HEK293T (cell line): ENCODE results near the gene IQSEC1.

Source experiments
- CTCF ChIA-PET: fragments of 350-600 bp; formaldehyde crosslinking; extraction: SDS; loops from one replicate; lab custom pipeline; 2021; ENCODE audit warnings: antibody characterized with exemption, inconsistent platforms; lab: Yijun Ruan, JAX
- POLR2A ChIA-PET: fragments of 350-600 bp; formaldehyde crosslinking; extraction: SDS; loops from one replicate; lab custom pipeline; 2020; ENCODE audit warnings: antibody characterized with exemption, inconsistent platforms; lab: Yijun Ruan, JAX
- DNase-seq: peaks from one replicate; pipeline ENCODE4 v3.0.0; 2012; ENCODE audit warnings: mixed read lengths; ENCODE audit errors: extremely low spot score
- ARNT ChIP-seq: fragments of 450-650 bp; IDR thresholded peaks from 2 replicates; pipeline ENCODE4 v1.6.1; 2017; ENCODE audit warnings: mild to moderate bottlenecking
- BHLHE40 ChIP-seq: fragments of 450-650 bp; IDR thresholded peaks from 2 replicates; pipeline ENCODE4 v1.6.1; 2016; ENCODE audit warnings: mild to moderate bottlenecking, moderate library complexity, borderline replicate concordance
- CTBP1 ChIP-seq: fragments of 450-650 bp; IDR thresholded peaks from 2 replicates; pipeline ENCODE4 v1.6.1; 2016; ENCODE audit warnings: borderline replicate concordance
- ELF4 ChIP-seq: fragments of 450-650 bp; IDR thresholded peaks from 2 replicates; pipeline ENCODE4 v1.6.1; 2017; ENCODE audit warnings: antibody characterized with exemption
- FOXA1 ChIP-seq: fragments of 450-650 bp; IDR thresholded peaks from 2 replicates; pipeline ENCODE4 v1.6.1; 2016; ENCODE audit warnings: mild to moderate bottlenecking
- FOXK2 ChIP-seq: fragments of 450-650 bp; IDR thresholded peaks from 2 replicates; pipeline ENCODE4 v1.6.1; 2016; ENCODE audit warnings: mild to moderate bottlenecking
- FOXM1 ChIP-seq: fragments of 450-650 bp; IDR thresholded peaks from 2 replicates; pipeline ENCODE4 v1.6.1; 2017; ENCODE audit warnings: mild to moderate bottlenecking, borderline replicate concordance
- HDGF ChIP-seq: fragments of 450-650 bp; IDR thresholded peaks from 2 replicates; pipeline ENCODE4 v1.6.1; 2017; ENCODE audit warnings: antibody characterized with exemption, borderline replicate concordance
- L3MBTL2 ChIP-seq: fragments of 450-650 bp; conservative IDR thresholded peaks from 2 replicates; pipeline ENCODE4 v1.6.1; 2016; ENCODE audit warnings: mild to moderate bottlenecking
- LEF1 ChIP-seq: fragments of 450-650 bp; IDR thresholded peaks from 2 replicates; pipeline ENCODE4 v1.6.1; 2017; ENCODE audit warnings: mild to moderate bottlenecking, borderline replicate concordance
- NFRKB ChIP-seq: fragments of 450-650 bp; IDR thresholded peaks from 2 replicates; pipeline ENCODE4 v1.6.1; 2016; ENCODE audit warnings: mild to moderate bottlenecking, moderate library complexity
- PKNOX1 ChIP-seq: fragments of 450-650 bp; IDR thresholded peaks from 2 replicates; pipeline ENCODE4 v1.6.1; 2016
- SP1 ChIP-seq: fragments of 450-650 bp; IDR thresholded peaks from 2 replicates; pipeline ENCODE4 v1.6.1; 2017
- SUZ12 ChIP-seq: fragments of 450-650 bp; IDR thresholded peaks from 2 replicates; pipeline ENCODE4 v1.6.1; 2016; ENCODE audit warnings: mild to moderate bottlenecking
- TARDBP ChIP-seq: fragments of 450-650 bp; IDR thresholded peaks from 2 replicates; pipeline ENCODE4 v1.6.1; 2016
- ZNF384 ChIP-seq: fragments of 450-650 bp; IDR thresholded peaks from 2 replicates; pipeline ENCODE4 v1.6.1; 2016

Gene IQSEC1

GRCh38 chr3:13080026-13080425, 6.8 kb upstream of the IQSEC1 start:
- ChIA-PET POLR2A (no interaction called here), CTCF (no interaction called here)

GRCh38 chr3:13079510-13079909, 6.3 kb upstream of the IQSEC1 start:
- ChIA-PET CTCF (no interaction called here), POLR2A (no interaction called here)
- no peak for DNase-seq
- no peak for TF ChIP-seq TARDBP
- TF ChIP-seq LEF1: no peak
- no peak for TF ChIP-seq NFRKB
- no peak for TF ChIP-seq ZNF384
- TF ChIP-seq SUZ12: no peak
- no peak for TF ChIP-seq FOXK2
- TF ChIP-seq FOXM1: no peak
- no peak for TF ChIP-seq L3MBTL2
- no peak for TF ChIP-seq CTBP1
- TF ChIP-seq SP1: no peak
- no peak for TF ChIP-seq HDGF
- TF ChIP-seq PKNOX1: no peak
- no peak for TF ChIP-seq BHLHE40
- no peak for TF ChIP-seq ELF4

More at GRCh38 chr3:13080026-13080425, 6.8 kb upstream of the IQSEC1 start:
- DNase-seq: no peak
- TF ChIP-seq CTBP1 (no peak), FOXM1 (no peak), LEF1 (no peak), L3MBTL2 (no peak), BHLHE40 (no peak), NFRKB (no peak), HDGF (no peak), FOXK2 (no peak), SP1 (no peak), FOXA1 (no peak), TARDBP (no peak), SUZ12 (no peak), ELF4 (no peak), PKNOX1 (no peak), ZNF384 (no peak), ARNT (no peak)

- no peak for TF ChIP-seq TARDBP
- no peak for TF ChIP-seq BHLHE40
- no peak for TF ChIP-seq PKNOX1
- TF ChIP-seq FOXA1: no peak
- TF ChIP-seq LEF1: no peak
- CTCF ChIA-PET: no interaction called here
- DNase-seq: no peak
- POLR2A ChIA-PET: no interaction called here
Observed at GRCh38 chr3:13079051-13079450, 5.8 kb upstream of the IQSEC1 start.

- no peak for TF ChIP-seq PKNOX1
- TF ChIP-seq BHLHE40: no peak
- no peak for TF ChIP-seq FOXA1
- TF ChIP-seq ELF4: no peak
- TF ChIP-seq SP1: no peak
- no peak for TF ChIP-seq TARDBP
- TF ChIP-seq LEF1: no peak
- TF ChIP-seq L3MBTL2: no peak
- TF ChIP-seq ARNT: no peak
- TF ChIP-seq HDGF: no peak
- no peak for TF ChIP-seq CTBP1
- no peak for TF ChIP-seq NFRKB
- TF ChIP-seq FOXM1: no peak
- CTCF ChIA-PET: no interaction called here
- no peak for DNase-seq
- POLR2A ChIA-PET: no interaction called here
Observed at GRCh38 chr3:13078163-13078905, 5.1 kb upstream of the IQSEC1 start.

- ChIA-PET POLR2A (no interaction called here), CTCF (no interaction called here)
- no peak for DNase-seq
- no peak for TF ChIP-seq L3MBTL2
- no peak for TF ChIP-seq FOXK2
- no peak for TF ChIP-seq TARDBP
Observed at GRCh38 chr3:13077431-13078162, 4.4 kb upstream of the IQSEC1 start.
